Measurements from ENCODE around the gene CTNNB1. TPM values are rescaled to one million over a fixed set of nuclear protein-coding genes. Genes with fewer than 3 reads are reported as not detected.
A peak's percentile ranks its signal among the peaks of the same experiment; 100 is the strongest.

The CTNNB1 gene
- total and polyA plus RNA-seq, 2 of the 13 experiments (the other 11 are each of a cell fraction or from before 2014, with no cell fraction given): 398 to 489 TPM

GRCh38 chr3:41267975-41268640, 68.8 kb downstream of the CTNNB1 start (continued):
- 0 out of 2 replicates have a peak, but pooled peaks have one; percentile 25 for TF ChIP-seq ZNF350 (CRISPR knock-in tag; IDR thresholded peaks at IDR 0.05; ENCODE audit: borderline replicate concordance, low read depth)
- no peak for TF ChIP-seq MTF1 (CRISPR knock-in tag; IDR thresholded peaks at IDR 0.05)
- peak; percentile 93 for TF ChIP-seq ZMYM4 (CRISPR knock-in tag; IDR thresholded peaks at IDR 0.05)
- TF ChIP-seq ZNF557 (CRISPR knock-in tag; IDR thresholded peaks at IDR 0.05): no peak
- TF ChIP-seq HDAC6 (IDR thresholded peaks at IDR 0.05; ENCODE audit: low read depth, low read length): no peak
- TF ChIP-seq PHB2 (IDR thresholded peaks at IDR 0.05; ENCODE audit: partially characterized antibody): no peak
- TF ChIP-seq, protein P1, sequence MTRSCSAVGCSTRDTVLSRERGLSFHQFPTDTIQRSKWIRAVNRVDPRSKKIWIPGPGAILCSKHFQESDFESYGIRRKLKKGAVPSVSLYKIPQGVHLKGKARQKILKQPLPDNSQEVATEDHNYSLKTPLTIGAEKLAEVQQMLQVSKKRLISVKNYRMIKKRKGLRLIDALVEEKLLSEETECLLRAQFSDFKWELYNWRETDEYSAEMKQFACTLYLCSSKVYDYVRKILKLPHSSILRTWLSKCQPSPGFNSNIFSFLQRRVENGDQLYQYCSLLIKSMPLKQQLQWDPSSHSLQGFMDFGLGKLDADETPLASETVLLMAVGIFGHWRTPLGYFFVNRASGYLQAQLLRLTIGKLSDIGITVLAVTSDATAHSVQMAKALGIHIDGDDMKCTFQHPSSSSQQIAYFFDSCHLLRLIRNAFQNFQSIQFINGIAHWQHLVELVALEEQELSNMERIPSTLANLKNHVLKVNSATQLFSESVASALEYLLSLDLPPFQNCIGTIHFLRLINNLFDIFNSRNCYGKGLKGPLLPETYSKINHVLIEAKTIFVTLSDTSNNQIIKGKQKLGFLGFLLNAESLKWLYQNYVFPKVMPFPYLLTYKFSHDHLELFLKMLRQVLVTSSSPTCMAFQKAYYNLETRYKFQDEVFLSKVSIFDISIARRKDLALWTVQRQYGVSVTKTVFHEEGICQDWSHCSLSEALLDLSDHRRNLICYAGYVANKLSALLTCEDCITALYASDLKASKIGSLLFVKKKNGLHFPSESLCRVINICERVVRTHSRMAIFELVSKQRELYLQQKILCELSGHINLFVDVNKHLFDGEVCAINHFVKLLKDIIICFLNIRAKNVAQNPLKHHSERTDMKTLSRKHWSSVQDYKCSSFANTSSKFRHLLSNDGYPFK (CRISPR knock-in tag; IDR thresholded peaks at IDR 0.05; ENCODE audit: borderline replicate concordance): no peak
- TF ChIP-seq ZNF841 (CRISPR knock-in tag; IDR thresholded peaks at IDR 0.05; ENCODE audit: borderline replicate concordance): no peak
- TF ChIP-seq REPIN1 (CRISPR knock-in tag; IDR thresholded peaks at IDR 0.05; ENCODE audit: borderline replicate concordance, low read depth): 0 out of 2 replicates have a peak, but pooled peaks have one; percentile 73
- TF ChIP-seq ZNF136 (CRISPR knock-in tag; IDR thresholded peaks at IDR 0.05; ENCODE audit: low read depth): no peak
- TF ChIP-seq ZNF335 (CRISPR knock-in tag; IDR thresholded peaks at IDR 0.05): peak; percentile 82; the same call in 1 of the 2 replicates
- 0 out of 2 replicates have a peak, but pooled peaks have one; percentile 32 for TF ChIP-seq POLR2G (IDR thresholded peaks at IDR 0.05; ENCODE audit: low read depth, low read length)
- TF ChIP-seq GTF2F1 (IDR thresholded peaks at IDR 0.05; ENCODE audit: low read length): 0 out of 2 replicates have a peak, but pooled peaks have one; percentile 26
- peak; percentile 82 for TF ChIP-seq ZNF609 (CRISPR knock-in tag; IDR thresholded peaks at IDR 0.05; ENCODE audit: borderline replicate concordance)
- TF ChIP-seq, protein P2, sequence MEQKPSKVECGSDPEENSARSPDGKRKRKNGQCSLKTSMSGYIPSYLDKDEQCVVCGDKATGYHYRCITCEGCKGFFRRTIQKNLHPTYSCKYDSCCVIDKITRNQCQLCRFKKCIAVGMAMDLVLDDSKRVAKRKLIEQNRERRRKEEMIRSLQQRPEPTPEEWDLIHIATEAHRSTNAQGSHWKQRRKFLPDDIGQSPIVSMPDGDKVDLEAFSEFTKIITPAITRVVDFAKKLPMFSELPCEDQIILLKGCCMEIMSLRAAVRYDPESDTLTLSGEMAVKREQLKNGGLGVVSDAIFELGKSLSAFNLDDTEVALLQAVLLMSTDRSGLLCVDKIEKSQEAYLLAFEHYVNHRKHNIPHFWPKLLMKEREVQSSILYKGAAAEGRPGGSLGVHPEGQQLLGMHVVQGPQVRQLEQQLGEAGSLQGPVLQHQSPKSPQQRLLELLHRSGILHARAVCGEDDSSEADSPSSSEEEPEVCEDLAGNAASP (CRISPR knock-in tag; IDR thresholded peaks at IDR 0.05; ENCODE audit: borderline replicate concordance): peak; percentile 89
- no peak for TF ChIP-seq AHR (CRISPR knock-in tag; IDR thresholded peaks at IDR 0.05)
- TF ChIP-seq KDM5A (IDR thresholded peaks at IDR 0.05; ENCODE audit: borderline replicate concordance, low read length): no peak
- peak; percentile 77; the same call in 1 of the 2 replicates for TF ChIP-seq HOXA3 (CRISPR knock-in tag; IDR thresholded peaks at IDR 0.05)
- peak; percentile 98 for TF ChIP-seq GATAD2A (CRISPR knock-in tag; IDR thresholded peaks at IDR 0.05)

Measured in HepG2 (cell line).